GM12873 (cell line): ENCODE data around the gene HOXA2.

Source experiments
- TF ChIP-seq, protein P1 (sequence below): IDR thresholded peaks from 2 replicates; pipeline ENCODE4 v1.5.1; 2012; ENCODE audit warnings: low read depth, mild to moderate bottlenecking, moderate library complexity, low read length, control low read depth; ENCODE audit not compliant: insufficient read depth; ENCODE audit errors: missing control alignments

The HOXA2 gene

DNA sequence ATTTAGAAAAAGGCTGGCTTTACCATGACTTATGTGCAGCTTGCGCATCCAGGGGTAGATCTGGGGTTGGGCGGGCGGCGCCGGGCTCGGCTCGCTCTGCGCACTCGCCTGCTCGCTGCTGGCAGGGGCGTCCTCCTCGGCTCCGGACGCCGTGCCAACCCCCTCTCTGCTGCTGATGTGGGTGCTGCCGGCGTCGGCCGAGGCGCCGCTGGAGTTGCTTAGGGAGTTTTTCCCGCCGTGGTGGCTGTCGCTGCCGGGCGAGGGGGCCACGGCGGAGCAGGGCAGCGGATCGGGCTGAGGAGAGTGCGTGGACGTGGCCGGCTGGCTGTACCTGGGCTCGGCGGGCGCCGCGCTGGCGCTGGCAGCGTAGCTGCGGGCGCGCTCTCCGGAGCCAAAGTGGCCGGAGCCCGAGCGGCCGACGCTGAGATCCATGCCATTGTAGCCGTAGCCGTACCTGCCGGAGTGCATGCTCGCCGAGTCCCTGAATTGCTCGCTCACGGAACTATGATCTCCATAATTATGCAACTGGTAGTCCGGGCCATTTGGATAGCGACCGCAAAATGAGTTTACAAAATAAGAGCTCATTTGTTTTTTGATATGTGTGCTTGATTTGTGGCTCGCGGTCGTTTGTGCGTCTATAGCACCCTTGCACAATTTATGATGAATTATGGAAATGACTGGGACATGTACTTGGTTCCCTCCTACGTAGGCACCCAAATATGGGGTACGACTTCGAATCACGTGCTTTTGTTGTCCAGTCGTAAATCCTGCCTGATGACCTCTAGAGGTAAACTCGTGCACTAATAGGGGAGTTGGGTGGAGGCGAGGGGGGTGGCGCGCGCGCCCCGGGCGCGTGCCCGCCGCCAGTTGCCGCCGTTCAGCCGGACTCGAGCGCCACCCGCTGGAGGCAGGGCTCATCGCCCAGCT lies 40.8 kb upstream of the HOXA2 start, which contains the start of gene HOXA5:
Gene HOXA5 (minus strand): TSS at position 659 of the 927 bp plus-strand sequence. CDS start 74 bp downstream, at position 585.
- TF ChIP-seq, protein P1, sequence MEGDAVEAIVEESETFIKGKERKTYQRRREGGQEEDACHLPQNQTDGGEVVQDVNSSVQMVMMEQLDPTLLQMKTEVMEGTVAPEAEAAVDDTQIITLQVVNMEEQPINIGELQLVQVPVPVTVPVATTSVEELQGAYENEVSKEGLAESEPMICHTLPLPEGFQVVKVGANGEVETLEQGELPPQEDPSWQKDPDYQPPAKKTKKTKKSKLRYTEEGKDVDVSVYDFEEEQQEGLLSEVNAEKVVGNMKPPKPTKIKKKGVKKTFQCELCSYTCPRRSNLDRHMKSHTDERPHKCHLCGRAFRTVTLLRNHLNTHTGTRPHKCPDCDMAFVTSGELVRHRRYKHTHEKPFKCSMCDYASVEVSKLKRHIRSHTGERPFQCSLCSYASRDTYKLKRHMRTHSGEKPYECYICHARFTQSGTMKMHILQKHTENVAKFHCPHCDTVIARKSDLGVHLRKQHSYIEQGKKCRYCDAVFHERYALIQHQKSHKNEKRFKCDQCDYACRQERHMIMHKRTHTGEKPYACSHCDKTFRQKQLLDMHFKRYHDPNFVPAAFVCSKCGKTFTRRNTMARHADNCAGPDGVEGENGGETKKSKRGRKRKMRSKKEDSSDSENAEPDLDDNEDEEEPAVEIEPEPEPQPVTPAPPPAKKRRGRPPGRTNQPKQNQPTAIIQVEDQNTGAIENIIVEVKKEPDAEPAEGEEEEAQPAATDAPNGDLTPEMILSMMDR, result no peak

- TF ChIP-seq, protein P1, result no peak
These were observed 40.1 kb upstream of the HOXA2 start for GRCh38 chr7:27142580-27143022.

DNA sequence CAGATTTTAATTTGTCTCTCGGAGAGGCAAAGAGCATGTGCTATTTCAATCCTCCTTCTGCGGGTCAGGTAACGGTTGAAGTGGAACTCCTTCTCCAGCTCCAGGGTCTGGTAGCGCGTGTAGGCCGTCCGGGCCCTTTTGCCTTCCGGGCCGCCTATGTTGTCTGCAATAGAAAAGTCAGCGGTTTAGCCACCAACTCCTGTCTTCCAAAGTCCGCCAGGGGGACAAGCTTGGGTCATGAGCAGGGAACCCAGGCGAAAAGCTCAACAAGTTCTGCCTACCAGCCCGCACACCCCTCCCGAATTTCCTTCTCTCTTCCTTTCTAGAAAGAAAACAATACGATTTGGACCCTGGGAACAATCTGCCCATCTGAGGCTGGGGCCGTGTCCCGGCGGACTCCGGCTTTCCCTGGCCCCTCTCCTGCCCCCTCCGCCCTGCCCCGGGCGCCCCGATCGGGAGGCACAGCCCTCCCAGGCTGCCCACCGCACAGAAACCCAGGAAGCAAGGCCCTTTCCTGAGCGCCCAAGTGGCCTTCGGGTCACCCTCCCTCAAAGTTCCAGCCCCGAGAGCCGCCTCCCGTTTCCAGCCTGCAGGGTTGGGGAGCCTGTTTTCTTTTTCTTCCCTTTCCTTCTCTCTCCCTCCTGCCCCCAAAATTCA lies 39.6 kb upstream of the HOXA2 start:
- TF ChIP-seq, protein P1, result no peak

- TF ChIP-seq, protein P1, result no peak
These were observed 38.8 kb upstream of the HOXA2 start for GRCh38 chr7:27141137-27141922.

- TF ChIP-seq, protein P1, result no peak
These were observed 37.8 kb upstream of the HOXA2 start for GRCh38 chr7:27140126-27140857.

DNA sequence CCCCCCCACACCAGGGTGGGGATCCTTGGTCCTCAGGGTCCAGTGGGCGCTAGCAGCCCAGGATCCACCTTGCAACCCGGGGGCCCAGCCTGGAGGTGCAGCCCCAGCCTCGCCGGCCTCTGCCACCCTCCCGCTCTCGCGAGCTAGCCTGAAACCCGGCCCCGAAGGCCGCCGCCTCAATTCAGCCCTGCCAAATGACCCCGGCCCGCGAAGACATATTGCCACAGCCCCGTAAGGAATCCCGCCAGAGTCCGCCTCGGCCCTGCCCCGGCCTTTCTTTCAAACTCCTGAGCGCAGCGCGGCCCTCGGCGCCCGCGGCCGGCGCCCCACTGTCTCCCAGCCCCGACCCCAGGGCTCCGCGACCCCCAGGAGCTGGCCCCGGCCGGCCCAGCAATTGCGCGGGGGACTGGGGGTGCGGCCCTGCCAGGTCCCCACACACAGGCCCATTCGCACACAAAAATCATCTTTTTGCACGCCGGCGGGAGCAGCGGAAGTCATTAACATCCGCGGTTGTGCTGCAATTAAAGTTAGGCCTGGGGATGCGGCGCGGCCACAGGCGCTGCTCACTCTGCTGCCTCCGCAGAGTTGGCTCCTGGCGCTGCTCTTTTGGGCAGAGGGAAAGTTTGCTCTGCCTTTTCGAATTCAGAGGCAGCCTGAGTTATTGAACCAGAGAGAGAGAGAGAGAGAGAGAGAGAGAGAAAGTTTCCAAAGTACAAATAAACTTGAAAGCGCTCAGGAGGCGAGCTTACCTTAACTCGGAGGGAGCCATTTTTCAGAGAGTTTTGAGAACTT lies 37.0 kb upstream of the HOXA2 start:
- TF ChIP-seq, protein P1, result no peak
